ENCODE results near the gene FAM174C.
A peak's percentile ranks its signal among the peaks of the same experiment; 100 is the strongest.

The FAM174C gene

GRCh38 chr19:1259206-1259875 lies 16.0 kb upstream of the FAM174C start:
- in situ Hi-C loops (cut with MboI; ENCODE audit: low sequenced_read_pairs, unreplicated experiment) = no loop called here

DNA sequence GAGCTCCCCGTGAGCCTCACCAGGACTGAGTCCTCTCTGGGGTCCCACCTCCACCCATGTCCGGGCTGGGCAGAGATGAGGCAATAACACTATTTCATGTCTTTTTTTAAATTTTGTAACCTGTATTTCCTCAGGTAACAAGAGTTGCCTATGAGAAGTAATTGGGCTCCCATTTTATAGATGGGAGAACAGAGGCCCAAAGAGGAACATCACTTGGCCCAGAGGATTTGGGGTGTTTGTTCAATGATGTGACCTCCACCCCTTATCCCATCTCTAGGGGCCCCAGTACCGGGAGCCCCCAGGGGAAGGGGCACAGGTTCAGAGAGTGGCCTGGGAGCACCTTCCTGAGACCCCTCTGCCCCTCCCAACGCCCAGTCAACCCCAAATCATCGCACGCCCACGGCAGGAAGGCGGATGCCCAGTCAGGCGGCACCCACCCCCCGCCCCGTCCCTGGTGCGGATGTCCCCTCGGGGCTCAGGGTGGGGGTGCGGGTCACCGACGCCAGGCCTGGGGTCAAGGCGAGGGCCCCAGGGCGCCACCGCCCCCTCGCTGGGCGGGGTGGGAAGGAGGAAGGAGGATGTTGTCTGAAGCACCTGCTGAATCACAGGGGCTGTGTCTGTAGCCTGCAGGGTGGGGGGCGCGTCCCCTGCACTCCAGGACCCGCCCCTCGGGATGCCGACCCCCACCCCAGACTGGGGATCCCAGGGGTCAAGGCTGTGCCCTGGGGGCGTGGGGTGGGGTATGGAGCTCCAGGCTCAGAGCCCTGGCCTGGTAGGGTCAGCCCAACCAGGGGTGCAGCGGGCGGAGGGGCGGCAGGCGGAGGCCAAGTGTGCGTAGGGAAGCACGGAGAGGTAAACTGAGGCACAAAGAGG lies 15.2 kb upstream of the FAM174C start:
- DNase-seq (ENCODE audit: low spot score) = no peak
- TF ChIP-seq, protein P1, sequence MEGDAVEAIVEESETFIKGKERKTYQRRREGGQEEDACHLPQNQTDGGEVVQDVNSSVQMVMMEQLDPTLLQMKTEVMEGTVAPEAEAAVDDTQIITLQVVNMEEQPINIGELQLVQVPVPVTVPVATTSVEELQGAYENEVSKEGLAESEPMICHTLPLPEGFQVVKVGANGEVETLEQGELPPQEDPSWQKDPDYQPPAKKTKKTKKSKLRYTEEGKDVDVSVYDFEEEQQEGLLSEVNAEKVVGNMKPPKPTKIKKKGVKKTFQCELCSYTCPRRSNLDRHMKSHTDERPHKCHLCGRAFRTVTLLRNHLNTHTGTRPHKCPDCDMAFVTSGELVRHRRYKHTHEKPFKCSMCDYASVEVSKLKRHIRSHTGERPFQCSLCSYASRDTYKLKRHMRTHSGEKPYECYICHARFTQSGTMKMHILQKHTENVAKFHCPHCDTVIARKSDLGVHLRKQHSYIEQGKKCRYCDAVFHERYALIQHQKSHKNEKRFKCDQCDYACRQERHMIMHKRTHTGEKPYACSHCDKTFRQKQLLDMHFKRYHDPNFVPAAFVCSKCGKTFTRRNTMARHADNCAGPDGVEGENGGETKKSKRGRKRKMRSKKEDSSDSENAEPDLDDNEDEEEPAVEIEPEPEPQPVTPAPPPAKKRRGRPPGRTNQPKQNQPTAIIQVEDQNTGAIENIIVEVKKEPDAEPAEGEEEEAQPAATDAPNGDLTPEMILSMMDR (IDR thresholded peaks at IDR 0.05; ENCODE audit: borderline replicate concordance, control extremely low read depth, extremely low read depth, insufficient read depth, missing control alignments) = no peak
- in situ Hi-C loops (cut with MboI; ENCODE audit: low sequenced_read_pairs, unreplicated experiment) = no loop called here

More at GRCh38 chr19:1259206-1259875, 16.0 kb upstream of the FAM174C start:
- TF ChIP-seq, protein P1 (IDR thresholded peaks at IDR 0.05; ENCODE audit: borderline replicate concordance, control extremely low read depth, extremely low read depth, insufficient read depth, missing control alignments) = no peak
- peak; percentile 74 for DNase-seq (ENCODE audit: low spot score)

DNA sequence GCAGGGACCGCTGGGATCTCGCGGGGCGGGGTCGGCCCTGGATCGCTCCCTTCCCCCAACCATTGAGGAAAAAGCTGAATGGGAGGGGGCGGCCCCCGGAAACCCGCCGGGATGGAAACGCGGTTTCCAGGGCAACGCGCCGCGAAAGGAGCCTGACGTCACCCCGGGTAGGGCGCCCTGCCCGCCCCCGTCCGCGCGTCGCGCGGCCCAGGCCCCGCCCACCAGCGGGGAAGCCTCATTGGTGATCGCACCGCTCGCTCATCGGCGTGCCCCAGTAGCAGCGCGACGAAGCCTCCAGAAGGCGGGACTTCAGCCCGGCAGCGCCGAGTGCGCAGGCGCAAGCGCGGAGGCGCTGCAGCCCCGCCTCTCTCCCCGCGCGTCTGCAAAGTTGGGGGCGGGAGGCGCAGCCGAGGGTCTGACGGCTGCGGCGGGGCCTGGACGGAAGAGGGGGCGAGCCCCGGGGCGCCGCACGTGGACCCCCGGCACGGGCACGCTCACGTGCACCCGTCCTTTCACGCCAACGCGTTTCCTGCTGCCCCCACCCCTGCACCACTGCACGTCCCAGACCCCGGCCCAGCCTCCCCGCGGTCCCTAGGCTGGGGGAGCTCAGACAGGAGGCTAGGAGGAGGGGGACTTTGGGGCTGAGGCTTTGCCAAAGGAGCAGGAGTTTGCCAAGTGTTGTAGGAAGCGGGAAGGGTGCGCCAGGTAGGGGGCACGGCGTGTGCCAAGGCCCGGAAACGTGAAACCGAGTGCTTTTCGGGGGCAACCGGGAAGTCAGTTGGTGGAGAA lies 14.4 kb upstream of the FAM174C start:
- DNase-seq (ENCODE audit: low spot score) = peak; percentile 96
- TF ChIP-seq, protein P1 (IDR thresholded peaks at IDR 0.05; ENCODE audit: borderline replicate concordance, control extremely low read depth, extremely low read depth, insufficient read depth, missing control alignments) = no peak
- in situ Hi-C loops (cut with MboI; ENCODE audit: low sequenced_read_pairs, unreplicated experiment) = no loop called here

DNA sequence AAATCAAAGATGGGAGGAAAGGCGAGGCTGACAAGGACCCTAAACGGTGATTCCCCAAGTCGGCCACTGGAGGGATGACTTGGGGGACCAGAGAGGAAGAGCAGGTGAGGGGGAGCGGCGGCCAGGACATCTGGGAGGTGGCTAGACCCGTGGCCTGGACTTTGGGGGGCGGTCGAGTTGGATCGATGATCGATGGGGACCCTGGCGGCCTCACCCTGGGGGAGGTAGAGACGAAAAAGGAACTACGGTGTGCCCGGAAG lies 13.9 kb upstream of the FAM174C start:
- in situ Hi-C loops (cut with MboI; ENCODE audit: low sequenced_read_pairs, unreplicated experiment) = no loop called here
- TF ChIP-seq, protein P1 (IDR thresholded peaks at IDR 0.05; ENCODE audit: borderline replicate concordance, control extremely low read depth, extremely low read depth, insufficient read depth, missing control alignments) = no peak
- no peak for DNase-seq (ENCODE audit: low spot score)

DNA sequence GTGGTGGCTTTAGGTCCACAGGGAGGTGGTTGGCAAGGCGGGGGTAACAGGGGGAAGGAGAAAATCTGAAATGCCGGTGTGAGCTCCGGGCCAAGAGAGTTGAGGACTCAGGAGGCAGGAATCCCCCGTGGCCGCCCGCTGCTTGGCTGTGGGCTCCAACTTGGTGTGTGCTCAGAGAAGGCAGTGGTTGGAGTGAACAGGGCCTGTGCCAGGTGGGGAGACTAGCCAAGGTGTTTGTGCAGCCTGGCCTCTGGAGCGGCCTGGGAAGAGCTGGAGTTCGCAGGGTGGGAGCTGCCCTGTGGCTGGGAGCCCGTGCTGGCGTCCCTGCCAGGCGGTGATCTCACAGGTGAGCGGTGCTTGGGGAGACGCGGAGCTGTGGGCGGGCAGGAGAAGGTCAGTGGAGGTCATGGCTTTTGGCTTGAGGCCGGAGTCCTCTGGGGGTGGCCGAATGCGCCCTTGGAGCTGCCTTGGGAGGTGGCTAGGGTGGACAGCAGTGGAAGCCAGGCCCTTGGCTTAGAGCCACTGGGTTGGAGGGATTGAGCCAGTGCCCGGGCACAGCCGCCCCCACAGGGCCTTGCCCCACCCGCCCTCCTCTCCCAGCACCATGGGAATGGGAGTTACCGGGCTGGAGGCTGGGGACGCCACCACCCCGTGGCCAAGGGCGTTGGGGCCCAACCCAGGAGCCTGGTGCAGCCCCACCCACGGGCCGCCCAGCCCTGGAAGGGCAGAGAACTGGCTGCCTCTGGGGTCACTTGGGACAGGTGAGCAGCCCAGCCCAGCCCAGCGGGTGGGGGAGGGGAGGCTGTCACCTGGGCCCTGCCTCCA lies 13.3 kb upstream of the FAM174C start:
- TF ChIP-seq, protein P1 (IDR thresholded peaks at IDR 0.05; ENCODE audit: borderline replicate concordance, control extremely low read depth, extremely low read depth, insufficient read depth, missing control alignments) = no peak
- no peak for DNase-seq (ENCODE audit: low spot score)
- in situ Hi-C loops (cut with MboI; ENCODE audit: low sequenced_read_pairs, unreplicated experiment) = no loop called here
